H1 (cell line): ENCODE measurements around the gene FASLG. TPM values are rescaled to one million over a fixed set of nuclear protein-coding genes. Genes with fewer than 3 reads are reported as not detected.

Experiments
- CTCF ChIA-PET: fragments of 300-600 bp; sonication (Branson Sonifier 250); formaldehyde crosslinking; loops from one replicate; lab custom pipeline; 2021; ENCODE audit not compliant: partially characterized antibody; lab: Charles Lee
- POLR2A ChIA-PET: fragments of 300-600 bp; sonication (Branson Sonifier 250); formaldehyde crosslinking; loops from one replicate; lab custom pipeline; 2021; ENCODE audit warnings: inconsistent platforms; ENCODE audit not compliant: partially characterized antibody; lab: Charles Lee
- DNase-seq, 2 experiments: peaks; one replicate each; pipeline versions ENCODE4 v3.0.0 to v3.0.0-alpha.2; 2010 to 2022; ENCODE audit warnings: low spot score in 2 of 2, low read depth in 1 of 2, mixed read lengths in 1 of 2
- FAIRE-seq: peaks from 2 replicates; lab custom pipeline; 2011; peaks lifted over from hg19 to GRCh38; lab: Jason Lieb, UNC
- H2AFZ ChIP-seq: 2 replicates; pipeline ENCODE4 v1.8.1; 2012; ENCODE audit warnings: low read length, inconsistent platforms
- H2AK5ac ChIP-seq: 2 replicates; pipeline ENCODE4 v1.6.1; 2013; ENCODE audit warnings: low read depth, low read length
- H2BK120ac ChIP-seq: replicated peaks from 2 replicates; pipeline ENCODE3; 2013; ENCODE audit warnings: low read depth, low read length, inconsistent platforms
- H2BK12ac ChIP-seq: 2 replicates; pipeline ENCODE4 v1.6.1; 2013; ENCODE audit warnings: low read depth, low read length
- H2BK15ac ChIP-seq: 2 replicates; pipeline ENCODE4 v1.6.1; 2013; ENCODE audit warnings: low read length
- H2BK20ac ChIP-seq: 2 replicates; pipeline ENCODE4 v1.6.1; 2013; ENCODE audit warnings: low read length
- H2BK5ac ChIP-seq: 2 replicates; pipeline ENCODE4 v1.6.1; 2013; ENCODE audit warnings: low read depth, low read length
- H3K14ac ChIP-seq: 2 replicates; pipeline ENCODE4 v1.6.1; 2013; ENCODE audit warnings: inconsistent platforms; ENCODE audit not compliant: insufficient read length
- H3K18ac ChIP-seq: 2 replicates; pipeline ENCODE4 v1.6.1; 2013; ENCODE audit warnings: low read length; ENCODE audit errors: extremely low read depth
- H3K23ac ChIP-seq: 2 replicates; pipeline ENCODE4 v1.6.1; 2013; ENCODE audit warnings: inconsistent platforms; ENCODE audit not compliant: insufficient read length
- H3K23me2 ChIP-seq: 2 replicates; pipeline ENCODE4 v1.6.1; 2013; ENCODE audit warnings: low read depth, low read length
- H3K27ac ChIP-seq: 2 replicates; pipeline ENCODE4 v1.6.1; 2011; ENCODE audit warnings: low read depth, low read length, inconsistent platforms
- H3K27me3 ChIP-seq, 4 experiments: replicated peaks in 1 of 4; 1 replicate in 1 of 4; 2 replicates in 3 of 4; pipeline versions ENCODE4 v1.6.1 to v1.8.1; 2011 to 2013; ENCODE audit warnings: low read length in 3 of 4, mild to moderate bottlenecking in 3 of 4, inconsistent platforms in 2 of 4, mixed read lengths in 2 of 4, moderate library complexity in 1 of 4; ENCODE audit not compliant: control insufficient read depth in 3 of 4, insufficient read depth in 3 of 4; ENCODE audit errors: extremely low read depth in 1 of 4
- H3K36me3 ChIP-seq, 4 experiments: 2 replicates each; pipeline versions ENCODE4 v1.6.1 to v1.8.1; 2011 to 2013; ENCODE audit warnings: mild to moderate bottlenecking in 4 of 4, low read length in 3 of 4, moderate library complexity in 2 of 4, control low read depth in 1 of 4, inconsistent platforms in 1 of 4; ENCODE audit not compliant: insufficient read depth in 4 of 4, control insufficient read depth in 2 of 4
- H3K4ac ChIP-seq: replicated peaks from 2 replicates; pipeline ENCODE3; 2013; ENCODE audit warnings: low read length, low read depth, mixed read lengths, inconsistent platforms; ENCODE audit not compliant: insufficient read length
- H3K4me1 ChIP-seq, 4 experiments: replicated peaks in 1 of 4; 1 replicate in 1 of 4; 2 replicates in 3 of 4; pipeline versions ENCODE4 v1.6.1 to v1.8.1; 2011 to 2013; ENCODE audit warnings: low read length in 3 of 4, inconsistent platforms in 2 of 4, mixed read lengths in 1 of 4; ENCODE audit not compliant: insufficient read depth in 4 of 4, control insufficient read depth in 3 of 4
- H3K4me2 ChIP-seq, 2 experiments: 2 replicates each; pipeline versions ENCODE4 v1.6.1 to v1.8.1; 2011 to 2013; ENCODE audit warnings: low read depth in 2 of 2, low read length in 2 of 2, control low read depth in 1 of 2, inconsistent platforms in 1 of 2, mild to moderate bottlenecking in 1 of 2; ENCODE audit not compliant: insufficient read depth in 1 of 2
- H3K4me3 ChIP-seq, 4 experiments: fragments of 200-600, 300-600 bp in 1 of 4; sonication (generic), shearing (Covaris generic), sonication (Bioruptor Twin) in 1 of 4; 2 replicates each; pipeline versions ENCODE4 v1.5.1 to v1.8.1; 2011 to 2016; ENCODE audit warnings: low read length in 4 of 4, low read depth in 3 of 4, control low read depth in 2 of 4, inconsistent platforms in 2 of 4, mild to moderate bottlenecking in 2 of 4, mixed read lengths in 1 of 4, moderate library complexity in 1 of 4; ENCODE audit not compliant: insufficient read depth in 2 of 4; ENCODE audit errors: extremely low read depth in 1 of 4
- H3K56ac ChIP-seq: replicated peaks from 2 replicates; pipeline ENCODE3; 2013; ENCODE audit warnings: low read depth, mild to moderate bottlenecking, mixed read lengths, low read length, inconsistent platforms; ENCODE audit not compliant: insufficient read length
- H3K79me1 ChIP-seq: 2 replicates; pipeline ENCODE4 v1.6.1; 2013; ENCODE audit warnings: low read depth, low read length, control low read depth
- H3K79me2 ChIP-seq, 2 experiments: 2 replicates each; pipeline versions ENCODE4 v1.6.1 to v1.8.1; 2012 to 2013; ENCODE audit warnings: low read length in 2 of 2, mild to moderate bottlenecking in 2 of 2, inconsistent platforms in 1 of 2; ENCODE audit not compliant: insufficient read depth in 2 of 2, control insufficient read depth in 1 of 2
- H3K9ac ChIP-seq, 4 experiments: replicated peaks in 1 of 4; 1 replicate in 1 of 4; 2 replicates in 3 of 4; pipeline versions ENCODE4 v1.6.1 to v1.8.1; 2011 to 2013; ENCODE audit warnings: low read depth in 3 of 4, low read length in 3 of 4, control low read depth in 2 of 4, mild to moderate bottlenecking in 2 of 4, moderate library complexity in 2 of 4, inconsistent platforms in 1 of 4; ENCODE audit errors: extremely low read depth in 1 of 4
- H3K9me3 ChIP-seq, 2 experiments: 2 replicates each; pipeline versions ENCODE4 v1.6.1 to v1.8.1; 2012 to 2013; ENCODE audit warnings: mild to moderate bottlenecking in 2 of 2, moderate library complexity in 2 of 2, control low read depth in 1 of 2, inconsistent platforms in 1 of 2, low read depth in 1 of 2, low read length in 1 of 2, mixed read lengths in 1 of 2; ENCODE audit not compliant: insufficient read depth in 2 of 2
- H4K20me1 ChIP-seq, 2 experiments: replicated peaks in 1 of 2; 2 replicates each; pipeline versions ENCODE3 to v1.8.1; 2011 to 2013; ENCODE audit warnings: inconsistent platforms in 2 of 2, low read length in 2 of 2, mild to moderate bottlenecking in 1 of 2; ENCODE audit not compliant: insufficient read depth in 2 of 2, control insufficient read depth in 1 of 2
- H4K5ac ChIP-seq: 2 replicates; pipeline ENCODE4 v1.6.1; 2013; ENCODE audit warnings: low read length, low read depth, mixed read lengths, inconsistent platforms; ENCODE audit not compliant: insufficient read length
- H4K8ac ChIP-seq: 2 replicates; pipeline ENCODE4 v1.8.0; 2013; ENCODE audit warnings: mild to moderate bottlenecking, moderate library complexity, low read length, inconsistent platforms; ENCODE audit not compliant: insufficient read depth; ENCODE audit errors: extremely low read depth
- H4K91ac ChIP-seq: replicated peaks from 2 replicates; pipeline ENCODE3; 2013; ENCODE audit warnings: low read length, mixed read lengths, inconsistent platforms; ENCODE audit not compliant: insufficient read length
- HDAC2 ChIP-seq, 2 experiments: fragments of 300-600 bp in 1 of 2; sonication (generic) in 1 of 2; IDR thresholded peaks; 2 replicates each; pipeline ENCODE4 v1.6.1; 2011 to 2012; ENCODE audit warnings: low read depth in 2 of 2, low read length in 2 of 2, mild to moderate bottlenecking in 2 of 2, moderate library complexity in 2 of 2, borderline replicate concordance in 1 of 2, inconsistent platforms in 1 of 2
- PHF8 ChIP-seq: fragments of 200-600 bp; sonication (generic); conservative IDR thresholded peaks from 2 replicates; pipeline ENCODE4 v1.7.1; 2012; ENCODE audit warnings: low read depth, mild to moderate bottlenecking, inconsistent platforms, low read length, moderate library complexity
- RAD21 ChIP-seq, 2 experiments: IDR thresholded peaks in 1 of 2; conservative IDR thresholded peaks in 1 of 2; 2 replicates each; pipeline ENCODE4 v1.6.1; 2011; ENCODE audit warnings: low read depth in 2 of 2, low read length in 2 of 2, improper control_type of control experiment in 1 of 2, inconsistent platforms in 1 of 2, mild to moderate bottlenecking in 1 of 2, moderate library complexity in 1 of 2
- WGBS, 2 experiments: shearing (Covaris generic) in 1 of 2; methylation state at CpG; one replicate each; pipeline versions ENCODE4 v1.1.6 to v1.1.7; 2013 to 2015; ENCODE audit warnings: low lambda C conversion rate in 2 of 2, mixed read lengths in 2 of 2, inconsistent platforms in 1 of 2, low coverage in 1 of 2, missing lambda C conversion rate in 1 of 2; ENCODE audit not compliant: insufficient replicate concordance in 2 of 2, insufficient coverage in 1 of 2, insufficient read length in 1 of 2; ENCODE audit errors: extremely low coverage in 1 of 2, missing lambda C conversion rate in 1 of 2; 5-methylcytosine and 5-hydroxymethylcytosine counted together
- polyA plus RNA-seq, 7 experiments: library from polyadenylated mRNA; depleted of rRNA in 3 of 7; stranded (reverse) in 5 of 7; unstranded in 2 of 7; fragments of >200 nt in 5 of 7; fragments of 200-250 nt in 2 of 7; gene quantifications; 1 replicate in 5 of 7; 2 replicates in 1 of 7; 4 replicates in 1 of 7; pipeline versions ENCODE4 v1.2.1 to v1.2.3, GENCODE V29; 2011 to 2013; ENCODE audit warnings: missing spikeins in 2 of 7, mixed read lengths in 2 of 7
- total RNA-seq: library from RNA; stranded (reverse); fragmentation: NEBNext Ultra II Directional; extraction: Animal tissue kit (Norgen Biotek cat#: 25700); gene quantifications from 2 replicates; pipeline ENCODE4 v1.2.1, GENCODE V29; 2021

FASLG gene
- total and polyA plus RNA-seq, 2 of the 8 experiments (the other 6 are each of a cell fraction or from before 2014, with no cell fraction given), result not detected

DNA sequence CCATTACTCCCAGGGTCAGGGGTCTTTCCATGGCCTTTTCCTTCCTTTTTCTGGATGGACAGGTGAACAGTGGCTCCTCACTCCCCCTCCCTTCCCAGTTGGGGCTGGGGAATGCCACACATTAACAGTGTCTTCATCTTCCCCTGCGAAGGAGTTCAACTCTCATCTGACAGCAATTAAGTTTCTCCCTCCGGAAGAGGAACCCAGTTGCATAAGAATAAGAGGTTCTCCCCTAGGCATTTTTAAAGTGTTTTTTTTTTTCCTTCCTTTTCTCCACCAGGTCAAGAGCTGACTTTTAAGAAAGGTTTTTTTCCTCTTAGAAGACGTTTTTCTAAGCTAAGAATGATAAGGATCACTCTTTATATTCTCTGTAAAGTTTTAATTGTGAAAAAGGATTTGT, 42.3 kb upstream of the FASLG start:
- no peak overlapping the region for H2BK15ac ChIP-seq
- H3K56ac ChIP-seq, result no peak overlapping the region
- no peak overlapping the region for H3K4me2 ChIP-seq
- WGBS, 2 experiments, result 92% methylated on average over 3 of the region's 3 CpGs; no CpG with 5 or more reads in 1 of the 2 experiments
- no peak overlapping the region for H2BK12ac ChIP-seq
- H3K79me1 ChIP-seq, result no peaks in the 10 kb centered on the region
- peaks cover 0 to 8% (median 1%) of the 10 kb centered on the region in 4 experiments; a peak in 3 of 8 replicates for H3K36me3 ChIP-seq
- no peak for FAIRE-seq
- H2AFZ ChIP-seq, result no peak overlapping the region
- CTCF ChIA-PET, result interaction anchor here (1.0 to 1.1 kb wide), 2 partner anchors 103 to 112 kb away, joined by 4 read pairs; no protein-coding TSS in a partner anchor
- H3K23ac ChIP-seq, result no peak overlapping the region
- no peak overlapping the region; a peak in 1 of 8 replicates for H3K4me3 ChIP-seq
- DNase-seq, result no peak
- no peak overlapping the region for H4K91ac ChIP-seq
- H3K14ac ChIP-seq, result no peak overlapping the region
- H4K8ac ChIP-seq, result no peak overlapping the region
- H2BK5ac ChIP-seq, result no peak overlapping the region
- no peak overlapping the region for H2AK5ac ChIP-seq
- no peak overlapping the region for H3K9ac ChIP-seq
- H3K23me2 ChIP-seq, result no peaks in the 10 kb centered on the region
- TF ChIP-seq HDAC2 (IDR thresholded peaks at IDR 0.05; ENCODE audit: borderline replicate concordance in 1 of 2, low read depth in 2 of 2, low read length in 2 of 2), result no peak
- TF ChIP-seq RAD21 (IDR thresholded peaks at IDR 0.05 in 1 of 2, conservative IDR thresholded peaks at IDR 0.05 in 1 of 2; ENCODE audit: low read depth in 2 of 2, low read length in 2 of 2), result no peak
- TF ChIP-seq PHF8, result no peak
- TF ChIP-seq, all 59 proteins: peak for 0
- Histone ChIP-seq H3K4ac (no peak overlapping the region), H3K27ac (no peak overlapping the region), H4K20me1 (no peaks in the 10 kb centered on the region), H3K18ac (no peak overlapping the region), H2BK20ac (no peak overlapping the region), H2BK120ac (no peak overlapping the region), H3K79me2 (no peaks in the 10 kb centered on the region), H3K9me3 (peaks cover 24 to 25% of the 10 kb centered on the region in 2 experiments; a peak in 3 of 4 replicates), H4K5ac (no peak overlapping the region), H3K4me1 (no peaks in the 10 kb centered on the region), H3K27me3 (peaks cover 0 to 1% (median 0%) of the 10 kb centered on the region in 4 experiments; a peak in 1 of 7 replicates)
- POLR2A ChIA-PET, result no interaction called here
